Fibroblast of villous mesenchyme (primary cell): ENCODE data around the gene TNFAIP8L1. TPM values are rescaled to one million over a fixed set of nuclear protein-coding genes. Genes with fewer than 3 reads are reported as not detected.

Experiments used
- DNase-seq: peaks from one replicate; pipeline ENCODE4 v3.0.0-alpha.2; 2010; ENCODE audit warnings: low read depth
- H3K4me3 ChIP-seq: 2 replicates; pipeline ENCODE4 v1.5.1; 2011; ENCODE audit warnings: low read depth, mild to moderate bottlenecking, low read length
- CTCF ChIP-seq: IDR thresholded peaks from 2 replicates; pipeline ENCODE4 v1.5.1; 2012; ENCODE audit warnings: low read depth, mild to moderate bottlenecking, low read length; ENCODE audit not compliant: insufficient read depth
- total RNA-seq: library from RNA; depleted of rRNA; stranded (reverse); fragments of >200 nt; gene quantifications from 2 replicates; pipeline ENCODE4 v1.2.3, GENCODE V29; 2012

Gene TNFAIP8L1
- total RNA-seq, 1 donor: 4.3 TPM

- no peak for DNase-seq
- no peak for TF ChIP-seq CTCF
- no peak overlapping the region for H3K4me3 ChIP-seq
These were observed 53.1 kb downstream of the TNFAIP8L1 start for GRCh38 chr19:4692251-4693077.

DNA sequence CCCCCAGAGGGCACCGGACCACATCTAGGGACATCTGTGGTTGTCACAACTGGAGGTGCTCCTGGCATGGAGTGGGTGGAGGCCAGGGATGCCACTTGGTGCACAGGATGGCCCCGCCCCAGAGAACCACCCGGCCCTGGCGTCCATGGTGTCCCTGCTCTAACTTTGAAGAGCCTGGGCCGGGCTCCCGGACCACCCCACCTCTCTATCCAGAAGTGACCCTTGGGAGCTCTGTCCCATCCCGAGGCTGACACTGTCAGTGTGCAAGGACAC lies 53.7 kb downstream of the TNFAIP8L1 start:
- no peak for TF ChIP-seq CTCF
- DNase-seq: no peak
- H3K4me3 ChIP-seq: no peak overlapping the region

- no peak for TF ChIP-seq CTCF
- no peak for DNase-seq
- no peak overlapping the region for H3K4me3 ChIP-seq
These were observed 54.3 kb downstream of the TNFAIP8L1 start for GRCh38 chr19:4693471-4694121.

GRCh38 chr19:4694211-4694987 lies 55.1 kb downstream of the TNFAIP8L1 start:
- H3K4me3 ChIP-seq: no peak overlapping the region
- DNase-seq: peak; percentile 82

DNA sequence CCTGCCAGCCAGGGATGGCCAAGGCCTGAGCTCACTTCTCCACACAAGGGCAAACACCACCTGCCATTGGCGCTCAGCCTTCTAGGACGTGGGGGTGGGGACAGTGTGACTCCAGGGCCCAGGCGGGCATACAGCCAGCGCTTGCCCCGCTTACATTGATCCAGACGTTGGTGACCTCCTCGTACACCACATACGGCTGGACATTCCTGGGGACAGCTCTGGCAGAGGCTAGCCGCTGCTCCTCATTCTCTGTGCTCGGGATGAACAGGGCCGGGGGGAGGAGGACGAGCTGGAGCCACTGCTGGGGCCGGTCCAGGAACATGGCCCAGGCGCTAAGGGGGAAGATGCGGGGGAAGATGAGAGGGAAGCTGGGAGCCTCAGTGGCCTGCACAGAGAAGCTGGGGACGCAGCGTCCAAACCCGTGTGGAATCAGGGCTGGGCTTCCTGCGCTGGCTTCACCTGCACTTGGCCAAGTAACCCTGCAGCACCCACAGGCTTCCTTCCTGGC lies 56.0 kb downstream of the TNFAIP8L1 start:
- TF ChIP-seq CTCF: no peak
- no peak overlapping the region for H3K4me3 ChIP-seq
- no peak for DNase-seq

More at GRCh38 chr19:4694211-4694987, 55.1 kb downstream of the TNFAIP8L1 start:
- no peak for TF ChIP-seq CTCF

- no peak for DNase-seq
- H3K4me3 ChIP-seq: no peak overlapping the region
- no peak for TF ChIP-seq CTCF
These were observed 58.0 kb downstream of the TNFAIP8L1 start for GRCh38 chr19:4697304-4697703.
